Gastrocnemius medialis (tissue), 4 donors: ENCODE measurements around the gene ITIH3.

Experiments used
- CTCF ChIP-seq, 5 experiments: fragments of 450-650 bp in 3 of 5; fragments of 200-600 bp in 2 of 5; sonication (generic) in 2 of 5; IDR thresholded peaks in 4 of 5; conservative IDR thresholded peaks in 1 of 5; 1 replicate in 4 of 5; 2 replicates in 1 of 5; pipeline ENCODE4 v1.5.1; 2016 to 2019; ENCODE audit warnings: antibody characterized with exemption in 5 of 5, mild to moderate bottlenecking in 3 of 5, moderate library complexity in 3 of 5
- POLR2A ChIP-seq, 2 donors: fragments of 450-650 bp; IDR thresholded peaks; one replicate each; pipeline ENCODE4 v1.6.1; 2017; ENCODE audit warnings: antibody characterized with exemption in 2 of 2, mild to moderate bottlenecking in 2 of 2, moderate library complexity in 2 of 2

- no peak for TF ChIP-seq CTCF (IDR thresholded peaks at IDR 0.05 in 4 of 5, conservative IDR thresholded peaks at IDR 0.05 in 1 of 5)
- TF ChIP-seq POLR2A (IDR thresholded peaks at IDR 0.05): no peak
Measured at GRCh38 chr3:52854013-52854412, 59.4 kb downstream of the ITIH3 start.
